CD4-positive, alpha-beta T cell (primary cell): ENCODE data around the gene HIVEP1. TPM values are rescaled to one million over a fixed set of nuclear protein-coding genes. Genes with fewer than 3 reads are reported as not detected.

Experiments used
- ATAC-seq: fragments of 200-7000 bp; cut with Tn5 transposase; one replicate; pipeline ENCODE4 v1.10.0; 2022; ENCODE audit warnings: mild to moderate bottlenecking; ENCODE audit not compliant: poor library complexity
- CTCF ChIA-PET: fragments of 350-600 bp; sonication (Branson Sonifier 250); formaldehyde crosslinking; loops from one replicate; lab custom pipeline; 2021; ENCODE audit warnings: antibody characterized with exemption, inconsistent platforms; lab: Charles Lee
- POLR2A ChIA-PET: fragments of 350-600 bp; sonication (Branson Sonifier 250); formaldehyde crosslinking; loops from one replicate; lab custom pipeline; 2021; ENCODE audit warnings: antibody characterized with exemption, inconsistent platforms; lab: Charles Lee
- DNase-seq, 14 experiments: peaks; one replicate each; pipeline ENCODE4 v3.0.0-alpha.2; 2013 to 2020; ENCODE audit warnings: mixed read lengths in 2 of 14
- H3K27ac ChIP-seq, 2 donors: one replicate each; pipeline versions ENCODE4 v1.5.1 to v1.7.0; 2013; ENCODE audit warnings: low read length in 2 of 2, low read depth in 1 of 2, mild to moderate bottlenecking in 1 of 2
- H3K27me3 ChIP-seq, 2 experiments: 1 replicate in 1 of 2; 2 replicates in 1 of 2; pipeline versions ENCODE4 v1.6.1 to v1.7.0; 2013; ENCODE audit warnings: low read length in 2 of 2, control low read depth in 1 of 2, mild to moderate bottlenecking in 1 of 2, moderate library complexity in 1 of 2; ENCODE audit not compliant: insufficient read depth in 2 of 2, control insufficient read depth in 1 of 2
- H3K36me3 ChIP-seq: one replicate; pipeline ENCODE4 v1.6.1; 2013; ENCODE audit warnings: low read length, control low read depth; ENCODE audit not compliant: insufficient read depth
- H3K4me1 ChIP-seq: one replicate; pipeline ENCODE4 v1.6.1; 2013; ENCODE audit warnings: low read length, control low read depth; ENCODE audit not compliant: insufficient read depth
- H3K4me3 ChIP-seq: one replicate; pipeline ENCODE4 v1.5.1; 2013; ENCODE audit warnings: mild to moderate bottlenecking, low read length, moderate library complexity
- H3K9me3 ChIP-seq, 2 experiments: 1 replicate in 1 of 2; 2 replicates in 1 of 2; pipeline versions ENCODE4 v1.6.1 to v1.7.0; 2013; ENCODE audit warnings: low read length in 2 of 2, mild to moderate bottlenecking in 2 of 2, control low read depth in 1 of 2, moderate library complexity in 1 of 2; ENCODE audit not compliant: control insufficient read depth in 1 of 2, insufficient read depth in 1 of 2
- H3K27ac Mint-ChIP-seq: one replicate; pipeline ENCODE4 v1.8.0; 2020; ENCODE audit warnings: mixed read lengths
- H3K27me3 Mint-ChIP-seq: one replicate; pipeline ENCODE4 v1.8.0; 2021; ENCODE audit warnings: mixed read lengths
- H3K36me3 Mint-ChIP-seq: one replicate; pipeline ENCODE4 v1.8.0; 2021; ENCODE audit warnings: low read depth, mixed read lengths
- H3K4me1 Mint-ChIP-seq: one replicate; pipeline ENCODE4 v1.8.0; 2021; ENCODE audit warnings: low read depth, mixed read lengths
- H3K4me3 Mint-ChIP-seq: one replicate; pipeline ENCODE4 v1.8.0; 2020; ENCODE audit warnings: mild to moderate bottlenecking, mixed read lengths
- H3K9me3 Mint-ChIP-seq: one replicate; pipeline ENCODE4 v1.8.0; 2020; ENCODE audit warnings: mixed read lengths
- intact Hi-C, 2 experiments: fragments of 100-400 bp; cut with DNase I in 1 of 2; cut with micrococcal nuclease in 1 of 2; formaldehyde crosslinking; loops; one replicate each; pipeline versions ENCODE4 v1.15.1 to v1.9.0; 2023 to 2025; cut with DNase I, micrococcal nuclease
- total RNA-seq, 174 experiments: library from RNA in 2 of 174; stranded (reverse) in 2 of 174; gene quantifications; one replicate each; pipeline ENCODE4 v1.2.3 and lab custom pipeline; 2021 to 2026
- TF ChIP-seq, protein P1 (sequence below): fragments of 200-600 bp; IDR thresholded peaks from one replicate; pipeline ENCODE4 v1.8.0; 2022; ENCODE audit warnings: antibody characterized with exemption, mild to moderate bottlenecking

HIVEP1 gene
- total RNA-seq, 2 experiments from 2014 or later, result 76.3 to 78.8 TPM

DNA sequence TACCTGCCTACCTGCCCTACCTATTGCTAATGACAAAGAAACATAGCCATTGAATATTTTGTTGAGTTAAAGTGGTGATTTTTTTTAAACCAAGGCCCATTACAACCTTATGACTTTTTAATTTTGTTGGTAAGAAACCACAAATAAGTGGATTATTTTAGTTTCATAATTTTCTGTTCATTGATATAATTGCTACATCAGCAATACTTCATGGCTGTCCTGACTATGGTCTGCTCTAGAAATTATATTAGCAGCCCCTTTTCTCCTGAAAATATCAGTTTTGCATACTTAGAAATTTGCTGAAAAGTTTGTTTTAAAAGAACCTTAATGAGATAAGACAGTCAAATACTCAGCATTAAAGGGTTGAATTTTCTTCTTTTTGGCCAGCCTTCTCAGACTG lies 106.5 kb downstream of the HIVEP1 start:
- DNase-seq, result no peak
- intact Hi-C loops, result no loop called here
- ChIA-PET CTCF (interaction anchor here (0.6 kb wide), 1 partner anchor 28 kb away, joined by 3 read pairs; no protein-coding TSS in a partner anchor), POLR2A (no interaction called here)
- TF ChIP-seq, protein P1, sequence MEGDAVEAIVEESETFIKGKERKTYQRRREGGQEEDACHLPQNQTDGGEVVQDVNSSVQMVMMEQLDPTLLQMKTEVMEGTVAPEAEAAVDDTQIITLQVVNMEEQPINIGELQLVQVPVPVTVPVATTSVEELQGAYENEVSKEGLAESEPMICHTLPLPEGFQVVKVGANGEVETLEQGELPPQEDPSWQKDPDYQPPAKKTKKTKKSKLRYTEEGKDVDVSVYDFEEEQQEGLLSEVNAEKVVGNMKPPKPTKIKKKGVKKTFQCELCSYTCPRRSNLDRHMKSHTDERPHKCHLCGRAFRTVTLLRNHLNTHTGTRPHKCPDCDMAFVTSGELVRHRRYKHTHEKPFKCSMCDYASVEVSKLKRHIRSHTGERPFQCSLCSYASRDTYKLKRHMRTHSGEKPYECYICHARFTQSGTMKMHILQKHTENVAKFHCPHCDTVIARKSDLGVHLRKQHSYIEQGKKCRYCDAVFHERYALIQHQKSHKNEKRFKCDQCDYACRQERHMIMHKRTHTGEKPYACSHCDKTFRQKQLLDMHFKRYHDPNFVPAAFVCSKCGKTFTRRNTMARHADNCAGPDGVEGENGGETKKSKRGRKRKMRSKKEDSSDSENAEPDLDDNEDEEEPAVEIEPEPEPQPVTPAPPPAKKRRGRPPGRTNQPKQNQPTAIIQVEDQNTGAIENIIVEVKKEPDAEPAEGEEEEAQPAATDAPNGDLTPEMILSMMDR, result no peak
- Histone ChIP-seq H3K4me3 (no peak overlapping the region), H3K4me1 (peaks cover 12% of the 10 kb centered on the region), H3K27me3 (no peaks in the 10 kb centered on the region), H3K9me3 (peaks cover 0 to 7% of the 10 kb centered on the region in 2 experiments), H3K27ac (peak overlapping the region in 1 of 2 donors; percentile 2), H3K36me3 (peaks cover 23% of the 10 kb centered on the region)
- peaks cover 2% of the 10 kb centered on the region for H3K9me3 Mint-ChIP-seq
- H3K4me3 Mint-ChIP-seq, result no peak overlapping the region
- no peaks in the 10 kb centered on the region for H3K27me3 Mint-ChIP-seq
- H3K27ac Mint-ChIP-seq, result peak overlapping the region; percentile 52
- ATAC-seq, result no peak
- peaks cover 81% of the 10 kb centered on the region for H3K36me3 Mint-ChIP-seq
- peaks cover 54% of the 10 kb centered on the region for H3K4me1 Mint-ChIP-seq

DNA sequence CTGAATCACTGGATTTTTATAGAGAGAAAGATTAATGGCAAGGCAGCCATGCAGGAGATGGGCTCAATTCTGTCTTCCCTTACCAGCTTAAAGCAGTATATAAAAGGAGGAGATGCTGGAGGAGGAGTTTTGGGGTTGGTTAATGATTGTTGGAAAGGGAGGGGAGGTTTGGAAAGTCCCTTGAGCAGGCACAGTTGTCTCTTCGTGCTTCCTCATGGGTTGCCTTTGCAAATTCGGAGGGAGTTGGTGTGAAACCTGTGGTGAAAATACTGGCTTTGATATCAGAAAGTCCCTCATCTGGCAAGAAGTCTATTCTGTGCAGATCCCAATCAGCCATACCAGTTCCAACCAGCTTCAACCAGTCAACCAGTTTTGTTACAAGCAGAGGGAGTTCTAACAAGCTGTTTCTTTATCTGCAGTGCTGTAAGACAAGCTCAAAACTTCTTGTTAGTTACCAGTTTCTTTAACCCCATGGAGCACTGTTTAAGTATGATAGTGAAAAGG lies 107.0 kb downstream of the HIVEP1 start:
- H3K4me3 ChIP-seq, result no peak overlapping the region
- H3K27ac ChIP-seq, result peak overlapping the region in 1 of 2 donors; percentile 2
- H3K36me3 ChIP-seq, result peaks cover 23% of the 10 kb centered on the region
- Mint-ChIP-seq H3K9me3 (peaks cover 2% of the 10 kb centered on the region), H3K27me3 (no peaks in the 10 kb centered on the region), H3K4me3 (no peak overlapping the region), H3K4me1 (peaks cover 53% of the 10 kb centered on the region), H3K36me3 (peaks cover 83% of the 10 kb centered on the region), H3K27ac (peak overlapping the region; percentile 52)
- H3K27me3 ChIP-seq, result no peaks in the 10 kb centered on the region
- H3K4me1 ChIP-seq, result peaks cover 11% of the 10 kb centered on the region
- DNase-seq (peak in 8 of 14 experiments; percentile 9 to 86 (median 26)), ATAC-seq (peak; percentile 87)
- intact Hi-C loops, result no loop called here
- peaks cover 0 to 7% of the 10 kb centered on the region in 2 experiments for H3K9me3 ChIP-seq
- TF ChIP-seq, protein P1, result no peak
- ChIA-PET CTCF (interaction anchor here (0.6 kb wide), 1 partner anchor 28 kb away, joined by 3 read pairs; no protein-coding TSS in a partner anchor), POLR2A (no interaction called here)

DNA sequence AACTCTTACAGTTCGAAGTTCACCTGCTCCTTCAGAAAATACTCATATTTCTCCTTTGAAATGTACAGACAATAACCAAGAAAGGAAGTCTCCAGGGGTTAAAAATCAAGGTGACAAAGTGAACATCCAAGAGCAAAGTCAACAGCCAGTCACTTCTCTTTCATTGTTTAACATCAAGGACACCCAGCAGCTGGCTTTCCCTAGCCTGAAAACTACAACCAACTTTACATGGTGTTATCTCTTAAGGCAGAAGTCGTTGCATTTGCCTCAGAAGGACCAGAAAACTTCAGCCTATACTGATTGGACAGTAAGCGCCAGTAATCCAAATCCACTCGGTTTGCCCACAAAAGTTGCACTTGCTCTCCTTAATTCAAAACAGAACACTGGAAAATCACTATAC lies 113.3 kb downstream of the HIVEP1 start:
- Histone ChIP-seq H3K36me3 (peaks cover 24% of the 10 kb centered on the region), H3K27ac (no peak overlapping the region), H3K4me1 (peaks cover 15% of the 10 kb centered on the region), H3K4me3 (no peak overlapping the region), H3K9me3 (no peaks in the 10 kb centered on the region), H3K27me3 (no peaks in the 10 kb centered on the region)
- Mint-ChIP-seq H3K27me3 (no peaks in the 10 kb centered on the region), H3K4me1 (peaks cover 48% of the 10 kb centered on the region), H3K27ac (peak overlapping the region; percentile 78), H3K36me3 (peaks cover 75% of the 10 kb centered on the region), H3K4me3 (peak overlapping the region; percentile 62), H3K9me3 (no peaks in the 10 kb centered on the region)
- ChIA-PET POLR2A (interaction anchor here (1.0 to 2.2 kb wide), 4 partner anchors 13 to 112 kb away, joined by 3 to 8 read pairs (median 4); no protein-coding TSS in a partner anchor), CTCF (interaction anchor here (0.5 kb wide), 1 partner anchor 12 kb away, joined by 3 read pairs; no protein-coding TSS in a partner anchor)
- intact Hi-C loops, result no loop called here
- ATAC-seq, result no peak
- no peak for DNase-seq
- TF ChIP-seq, protein P1, result no peak
